ENCODE measurements around the gene XRCC6. TPM values are rescaled to one million over a fixed set of nuclear protein-coding genes. Genes with fewer than 3 reads are reported as not detected.
A peak's percentile ranks its signal among the peaks of the same experiment; 100 is the strongest.

Gene XRCC6
- total RNA-seq, 1 experiment from 2014 or later: 203 TPM

DNA sequence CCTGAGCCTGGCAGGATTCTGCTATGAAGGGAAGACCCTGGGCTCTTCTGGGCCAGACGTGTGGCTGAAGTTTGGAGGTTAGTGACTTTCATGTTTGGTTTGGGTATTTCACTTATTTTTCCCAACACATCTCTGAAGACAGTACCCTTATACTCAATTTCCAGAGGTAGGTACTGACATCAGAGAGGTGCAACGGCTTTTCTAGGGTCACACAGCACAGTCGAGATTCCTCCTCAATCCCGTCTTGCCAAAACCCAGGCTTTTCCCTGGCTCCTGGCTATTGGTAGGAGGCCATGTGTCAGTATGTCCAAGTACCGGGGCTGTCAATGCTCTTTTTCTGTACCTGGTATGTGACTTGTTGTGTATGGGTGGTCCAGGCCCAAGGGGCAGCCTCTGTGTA is 25.4 kb upstream of the XRCC6 start:
- no peak for DNase-seq (ENCODE audit: unreplicated experiment)
- TF ChIP-seq, protein P1, sequence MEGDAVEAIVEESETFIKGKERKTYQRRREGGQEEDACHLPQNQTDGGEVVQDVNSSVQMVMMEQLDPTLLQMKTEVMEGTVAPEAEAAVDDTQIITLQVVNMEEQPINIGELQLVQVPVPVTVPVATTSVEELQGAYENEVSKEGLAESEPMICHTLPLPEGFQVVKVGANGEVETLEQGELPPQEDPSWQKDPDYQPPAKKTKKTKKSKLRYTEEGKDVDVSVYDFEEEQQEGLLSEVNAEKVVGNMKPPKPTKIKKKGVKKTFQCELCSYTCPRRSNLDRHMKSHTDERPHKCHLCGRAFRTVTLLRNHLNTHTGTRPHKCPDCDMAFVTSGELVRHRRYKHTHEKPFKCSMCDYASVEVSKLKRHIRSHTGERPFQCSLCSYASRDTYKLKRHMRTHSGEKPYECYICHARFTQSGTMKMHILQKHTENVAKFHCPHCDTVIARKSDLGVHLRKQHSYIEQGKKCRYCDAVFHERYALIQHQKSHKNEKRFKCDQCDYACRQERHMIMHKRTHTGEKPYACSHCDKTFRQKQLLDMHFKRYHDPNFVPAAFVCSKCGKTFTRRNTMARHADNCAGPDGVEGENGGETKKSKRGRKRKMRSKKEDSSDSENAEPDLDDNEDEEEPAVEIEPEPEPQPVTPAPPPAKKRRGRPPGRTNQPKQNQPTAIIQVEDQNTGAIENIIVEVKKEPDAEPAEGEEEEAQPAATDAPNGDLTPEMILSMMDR (IDR thresholded peaks at IDR 0.05; ENCODE audit: unreplicated experiment): no peak
- H3K36me3 Mint-ChIP-seq (ENCODE audit: insufficient read depth, unreplicated experiment): peaks cover 16% of the 10 kb centered on the region
- peaks cover 14% of the 10 kb centered on the region for H3K4me1 Mint-ChIP-seq (ENCODE audit: insufficient read depth, unreplicated experiment)
- no peak overlapping the region for H3K4me3 Mint-ChIP-seq (ENCODE audit: unreplicated experiment)
- no peaks in the 10 kb centered on the region for H3K9me3 Mint-ChIP-seq (ENCODE audit: unreplicated experiment)
- CTCF ChIA-PET: no interaction called here
- BruUV-seq (replicated peaks): no TSS peak
- H3K27me3 Mint-ChIP-seq (ENCODE audit: insufficient read depth, unreplicated experiment): no peaks in the 10 kb centered on the region
- POLR2A ChIA-PET: no interaction called here
- H3K27ac Mint-ChIP-seq (ENCODE audit: low read depth, unreplicated experiment): no peak overlapping the region
- intact Hi-C loops (cut with micrococcal nuclease): no loop called here

DNA sequence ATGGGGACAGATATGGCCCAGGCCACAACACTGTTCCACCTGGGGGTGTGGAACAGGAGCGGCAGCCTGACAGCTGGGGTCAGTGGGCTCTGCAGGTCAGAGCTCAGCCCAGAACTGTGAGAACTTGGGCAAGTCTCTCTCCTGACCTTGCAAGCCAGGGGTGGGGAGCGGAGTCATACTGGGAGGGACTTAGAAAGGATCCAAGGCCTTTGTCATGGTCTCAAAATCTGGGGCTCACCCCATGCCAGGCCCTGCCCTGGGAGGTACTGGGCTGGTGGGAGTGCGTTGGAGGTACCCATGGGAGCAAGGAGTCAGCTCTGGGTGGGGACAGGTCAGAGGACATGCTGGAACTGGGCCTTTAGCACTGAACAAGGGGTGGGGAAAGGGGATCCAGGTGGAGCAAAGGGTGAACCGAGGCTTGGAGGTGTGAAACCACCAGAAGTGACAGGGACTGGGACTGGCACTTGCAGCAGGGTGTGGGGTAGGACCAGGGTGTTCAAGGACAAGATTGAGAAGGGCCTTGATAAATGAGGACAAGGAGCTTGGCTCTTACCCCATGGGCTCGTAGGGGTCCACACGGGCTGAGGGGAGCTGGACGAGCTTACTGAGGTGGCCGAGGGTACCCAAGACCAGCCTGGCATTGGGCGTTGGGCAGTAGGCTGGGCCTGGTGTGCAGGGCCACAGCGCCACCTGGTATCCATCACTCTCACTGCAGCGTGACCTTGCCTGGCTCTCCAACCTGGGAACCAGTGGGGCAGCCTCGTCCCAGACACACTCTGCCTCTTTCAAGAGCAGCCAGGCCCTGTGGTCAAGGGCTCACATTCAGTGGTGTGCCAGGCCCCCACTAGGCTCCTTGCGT is 24.1 kb upstream of the XRCC6 start:
- Mint-ChIP-seq H3K27me3 (ENCODE audit: insufficient read depth, unreplicated experiment) (no peaks in the 10 kb centered on the region), H3K9me3 (ENCODE audit: unreplicated experiment) (no peaks in the 10 kb centered on the region), H3K27ac (ENCODE audit: low read depth, unreplicated experiment) (peak overlapping the region; percentile 59), H3K4me1 (ENCODE audit: insufficient read depth, unreplicated experiment) (peaks cover 14% of the 10 kb centered on the region), H3K36me3 (ENCODE audit: insufficient read depth, unreplicated experiment) (peaks cover 22% of the 10 kb centered on the region), H3K4me3 (ENCODE audit: unreplicated experiment) (no peak overlapping the region)
- intact Hi-C loops (cut with micrococcal nuclease): loop anchor here (1.0 kb wide), 1 partner anchor 53 kb away; the partner anchor contains the start of gene POLR3H
- peak; percentile 58 for DNase-seq (ENCODE audit: unreplicated experiment)
- BruUV-seq (replicated peaks): no TSS peak
- CTCF ChIA-PET: interaction anchor here (0.5 to 2.0 kb wide), 22 partner anchors 12 to 974 kb away, joined by 3 to 18 read pairs (median 3); partner anchors contain the start of gene POLR3H
- TF ChIP-seq, protein P1 (IDR thresholded peaks at IDR 0.05; ENCODE audit: unreplicated experiment): peak; percentile 65
- POLR2A ChIA-PET: interaction anchor here (1.1 to 4.7 kb wide), 4 partner anchors 7 to 53 kb away, joined by 3 to 33 read pairs (median 16); partner anchors contain the start of genes DESI1, PMM1 and XRCC6

DNA sequence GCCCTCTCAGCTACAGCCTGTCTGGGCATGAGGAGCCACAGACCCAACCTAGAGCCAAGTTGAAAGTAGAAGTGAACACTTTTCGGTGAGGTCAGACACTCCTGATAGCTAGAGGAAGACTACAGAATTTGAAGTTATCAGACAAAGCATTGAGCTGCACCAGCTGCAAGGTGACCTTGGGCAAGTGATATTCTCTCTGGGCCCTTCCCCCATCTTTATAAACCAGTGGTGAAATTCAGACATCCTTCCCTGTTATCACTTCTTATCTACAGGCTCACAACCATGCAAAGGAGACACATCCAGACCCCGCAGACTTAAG is 23.5 kb upstream of the XRCC6 start:
- intact Hi-C loops (cut with micrococcal nuclease): loop anchor here (1.0 kb wide), 1 partner anchor 53 kb away; the partner anchor contains the start of gene POLR3H
- ChIA-PET POLR2A (interaction anchor here (0.8 to 4.7 kb wide), 5 partner anchors 8 to 54 kb away, joined by 3 to 33 read pairs (median 9); partner anchors contain the start of genes DESI1, PMM1 and XRCC6), CTCF (interaction anchor here (0.6 to 2.0 kb wide), 15 partner anchors 12 to 132 kb away, joined by 3 to 18 read pairs (median 3); partner anchors contain the start of gene POLR3H)
- DNase-seq (ENCODE audit: unreplicated experiment): no peak
- Mint-ChIP-seq H3K9me3 (ENCODE audit: unreplicated experiment) (no peaks in the 10 kb centered on the region), H3K36me3 (ENCODE audit: insufficient read depth, unreplicated experiment) (peaks cover 24% of the 10 kb centered on the region), H3K27ac (ENCODE audit: low read depth, unreplicated experiment) (no peak overlapping the region), H3K4me3 (ENCODE audit: unreplicated experiment) (no peak overlapping the region), H3K27me3 (ENCODE audit: insufficient read depth, unreplicated experiment) (no peaks in the 10 kb centered on the region), H3K4me1 (ENCODE audit: insufficient read depth, unreplicated experiment) (peaks cover 14% of the 10 kb centered on the region)
- BruUV-seq (replicated peaks): no TSS peak
- TF ChIP-seq, protein P1 (IDR thresholded peaks at IDR 0.05; ENCODE audit: unreplicated experiment): no peak

DNA sequence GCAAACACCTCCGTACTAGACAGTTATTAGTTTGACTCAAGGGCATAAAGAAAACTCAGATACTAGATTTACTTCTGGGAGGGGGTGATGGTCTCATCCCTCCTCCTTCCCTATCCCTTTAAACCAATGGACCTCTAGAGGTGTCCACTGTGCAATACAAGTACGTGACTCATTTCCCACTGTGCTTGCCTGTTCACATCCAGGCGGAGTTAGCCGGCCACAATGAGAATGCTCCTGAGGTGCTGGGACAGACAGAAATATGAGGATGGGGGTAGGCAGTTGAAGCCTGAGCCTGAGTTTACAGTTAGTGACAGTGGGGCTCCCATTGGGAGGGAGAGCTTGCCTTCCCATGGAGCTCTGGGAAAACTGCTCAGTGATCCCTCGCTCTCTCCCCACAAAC is 23.0 kb upstream of the XRCC6 start:
- H3K36me3 Mint-ChIP-seq (ENCODE audit: insufficient read depth, unreplicated experiment): peaks cover 27% of the 10 kb centered on the region
- TF ChIP-seq, protein P1 (IDR thresholded peaks at IDR 0.05; ENCODE audit: unreplicated experiment): no peak
- peaks cover 14% of the 10 kb centered on the region for H3K4me1 Mint-ChIP-seq (ENCODE audit: insufficient read depth, unreplicated experiment)
- BruUV-seq (replicated peaks): no TSS peak
- H3K4me3 Mint-ChIP-seq (ENCODE audit: unreplicated experiment): no peak overlapping the region
- intact Hi-C loops (cut with micrococcal nuclease): no loop called here
- DNase-seq (ENCODE audit: unreplicated experiment): peak; percentile 80
- CTCF ChIA-PET: interaction anchor here (0.6 to 2.2 kb wide), 14 partner anchors 8 to 133 kb away, joined by 3 to 18 read pairs (median 4); partner anchors contain the start of genes PMM1 and POLR3H
- POLR2A ChIA-PET: interaction anchor here (0.8 to 4.7 kb wide), 4 partner anchors 8 to 54 kb away, joined by 3 to 33 read pairs (median 16); partner anchors contain the start of genes DESI1, PMM1 and XRCC6
- H3K27me3 Mint-ChIP-seq (ENCODE audit: insufficient read depth, unreplicated experiment): no peaks in the 10 kb centered on the region
- H3K9me3 Mint-ChIP-seq (ENCODE audit: unreplicated experiment): no peaks in the 10 kb centered on the region
- peak overlapping the region; percentile 76 for H3K27ac Mint-ChIP-seq (ENCODE audit: low read depth, unreplicated experiment)
